ENCODE measurements around the gene CTF1. TPM values are rescaled to one million over a fixed set of nuclear protein-coding genes. Genes with fewer than 3 reads are reported as not detected.

CTF1 gene, protein sequence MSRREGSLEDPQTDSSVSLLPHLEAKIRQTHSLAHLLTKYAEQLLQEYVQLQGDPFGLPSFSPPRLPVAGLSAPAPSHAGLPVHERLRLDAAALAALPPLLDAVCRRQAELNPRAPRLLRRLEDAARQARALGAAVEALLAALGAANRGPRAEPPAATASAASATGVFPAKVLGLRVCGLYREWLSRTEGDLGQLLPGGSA
- 2.5 and 4.7 TPM in 2 replicates for total RNA-seq

DNA sequence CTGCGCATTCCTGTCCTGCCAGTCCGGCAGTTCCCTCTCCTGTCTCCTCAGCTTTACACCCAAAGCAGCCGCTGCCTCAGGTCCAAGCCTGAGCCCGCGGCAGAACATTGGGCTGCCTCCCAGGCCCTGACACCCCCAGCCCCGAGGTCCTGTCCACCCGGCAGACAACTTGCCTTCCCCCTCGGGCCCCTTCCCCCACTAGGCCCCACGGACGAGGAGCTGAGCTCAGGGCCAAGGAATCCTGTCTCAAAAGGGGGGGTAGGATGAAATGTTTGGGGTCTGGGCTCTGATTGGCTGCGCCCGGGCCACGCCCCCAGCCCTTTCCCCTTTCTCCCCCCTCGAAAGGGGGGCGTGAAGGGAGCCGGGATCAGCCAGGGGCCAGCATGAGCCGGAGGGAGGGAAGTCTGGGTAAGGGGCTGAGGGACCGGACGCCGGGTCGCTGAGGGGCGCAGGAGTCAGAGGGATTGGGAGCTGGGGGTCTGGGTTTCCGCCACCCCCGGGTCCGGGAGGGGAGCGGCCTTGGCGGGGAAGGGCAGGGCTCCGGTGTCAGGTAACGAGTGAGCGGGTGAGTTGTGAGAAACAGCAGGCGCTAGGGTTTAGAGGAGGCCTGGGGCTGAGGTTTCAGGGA lies at the start of gene CTF1:
Gene CTF1, plus strand, starts transcription at position 354 of the 628 bp plus-strand sequence. Its CDS starts 30 bp downstream, at position 384.

DNA sequence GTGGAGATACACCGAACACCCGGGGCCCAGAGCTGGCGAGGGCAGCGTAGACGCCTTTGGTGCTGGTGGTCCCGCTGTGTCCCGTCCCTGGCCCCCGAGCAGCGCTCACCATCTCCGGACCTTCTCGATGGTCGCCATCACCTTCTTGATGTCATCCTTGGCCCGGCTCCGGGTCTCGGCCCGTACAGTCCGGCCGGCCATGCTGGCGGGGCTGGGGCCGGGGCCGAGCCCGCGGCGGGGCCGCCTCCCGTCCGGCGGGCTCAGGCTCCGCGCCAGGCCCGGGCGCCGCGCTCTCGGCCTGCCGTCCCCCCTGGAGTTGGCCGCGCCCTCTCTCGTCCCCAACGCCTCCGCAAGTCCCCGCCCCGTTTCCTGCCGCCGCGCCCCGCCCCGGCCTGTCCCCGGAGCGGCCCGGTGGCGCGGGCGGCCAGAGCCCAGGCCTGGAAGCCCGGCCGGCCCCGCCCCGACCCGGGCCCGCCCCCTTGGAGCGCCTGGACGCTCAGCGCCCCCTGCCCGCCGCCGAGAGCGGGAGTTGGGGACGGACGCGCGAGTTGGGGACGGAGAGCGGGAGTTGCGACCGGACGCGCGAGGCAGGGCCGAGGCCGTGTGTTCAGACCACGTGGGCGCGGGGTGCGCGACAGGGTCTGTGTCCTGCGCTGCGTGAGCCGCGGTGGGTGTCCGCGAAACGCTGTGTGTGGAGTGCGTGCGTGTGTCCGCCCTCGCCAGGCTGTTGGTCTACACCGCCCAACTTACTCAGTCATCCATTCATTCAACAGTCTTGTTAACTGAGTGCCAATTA lies 2.5 kb upstream of the CTF1 start, which contains the start of gene BCL7C:
Gene BCL7C, minus strand, starts transcription at position 334 of the 796 bp plus-strand sequence. Its CDS starts 133 bp downstream, at position 201.

DNA sequence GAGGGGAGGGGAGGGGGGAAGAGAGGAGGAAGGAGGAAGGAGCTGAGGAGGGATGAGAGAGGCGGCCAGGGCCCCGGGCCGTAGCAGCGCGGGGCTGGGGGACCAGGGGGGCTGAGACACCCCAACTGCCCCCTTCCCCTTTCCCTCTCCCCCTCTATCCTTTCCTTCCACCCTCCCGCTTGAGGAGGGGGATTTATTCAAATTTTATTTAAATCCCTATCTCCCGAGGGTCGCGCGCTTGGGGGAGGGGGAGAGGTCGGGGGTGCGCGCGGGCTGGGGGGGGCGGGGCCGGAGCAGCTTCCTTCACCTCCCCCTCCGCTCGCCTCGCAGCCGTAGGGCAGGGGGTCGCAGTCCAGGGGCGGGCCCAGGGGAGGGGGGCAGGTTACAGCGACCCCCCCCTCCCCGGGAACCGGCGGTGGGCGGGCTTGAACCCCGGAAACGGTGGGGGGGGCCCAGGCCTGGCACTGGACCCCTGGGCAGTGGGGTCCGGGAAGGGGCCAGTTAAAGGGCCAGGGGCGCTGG lies 27.2 kb downstream of the CTF1 start, which contains the start of gene FBXL19:
Gene FBXL19, plus strand, starts transcription at position 19 of the 522 bp plus-strand sequence. CDS start 2,183 bp downstream, outside the sequence.

DNA sequence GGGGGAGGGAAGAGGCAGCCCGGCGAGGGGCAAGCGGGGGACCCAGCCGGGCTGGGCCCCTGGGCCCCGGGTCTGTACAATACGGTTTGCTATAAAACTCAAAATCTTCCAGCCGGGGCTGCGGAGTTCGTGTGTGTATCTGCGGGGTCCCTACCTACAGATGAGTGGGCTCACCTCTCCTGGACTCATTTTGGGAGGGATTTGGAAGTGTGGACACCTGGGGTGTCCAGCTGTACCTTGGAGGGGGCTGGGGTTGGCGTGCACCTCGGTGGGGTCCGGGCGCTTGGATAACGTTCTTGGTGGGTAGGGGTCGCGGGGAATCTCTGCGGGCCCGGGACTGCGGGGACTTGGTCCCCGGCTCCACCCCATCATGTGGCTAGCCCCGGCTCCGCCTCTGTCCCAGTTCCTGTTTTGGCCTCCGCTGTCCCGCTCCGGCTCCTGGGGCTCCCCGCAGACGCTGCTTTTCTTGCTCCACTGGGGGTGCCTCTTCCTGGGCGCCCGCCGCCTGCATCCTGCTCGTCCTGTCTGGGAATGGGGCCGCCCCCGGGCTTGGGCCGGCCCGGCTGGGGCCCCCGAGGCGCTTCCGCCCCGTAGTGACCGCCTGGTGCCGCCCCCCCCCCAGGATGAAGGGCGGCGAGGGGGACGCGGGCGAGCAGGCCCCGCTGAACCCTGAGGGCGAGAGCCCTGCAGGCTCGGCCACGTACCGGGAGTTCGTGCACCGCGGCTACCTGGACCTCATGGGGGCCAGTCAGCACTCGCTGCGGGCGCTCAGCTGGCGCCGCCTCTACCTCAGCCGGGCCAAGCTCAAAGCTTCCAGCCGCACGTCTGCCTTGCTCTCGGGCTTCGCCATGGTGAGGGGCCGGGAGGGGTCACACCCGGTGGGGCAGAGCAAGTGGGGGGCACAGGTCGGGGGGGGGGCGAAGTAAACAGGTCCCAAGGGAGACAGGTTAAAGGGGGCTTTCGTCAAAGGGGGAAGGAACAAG lies 52.5 kb downstream of the CTF1 start, which contains the start of gene ORAI3:
Gene ORAI3, plus strand, starts transcription at position 402 of the 983 bp plus-strand sequence. Its CDS starts 222 bp downstream, at position 624.

Other genes with a start within 250 kb of the CTF1 start
- gene PRR14, start 245.7 kb upstream of the CTF1 start, total RNA-seq = 21.4 and 23.5 TPM in 2 replicates
- 19.3 TPM in 2 replicates for gene FBRS, start 238.2 kb upstream of the CTF1 start, total RNA-seq
- gene SRCAP, start 197.4 kb upstream of the CTF1 start, total RNA-seq = 6.2 and 12.4 TPM in 2 replicates
- gene PHKG2, start 148.2 kb upstream of the CTF1 start, total RNA-seq = 29.4 and 32.3 TPM in 2 replicates
- gene CFAP119, start 134.6 kb upstream of the CTF1 start, total RNA-seq = 2.7 and 6.2 TPM in 2 replicates
- 60.7 and 88.3 TPM in 2 replicates for gene RNF40, start 134.3 kb upstream of the CTF1 start, total RNA-seq
- 12.5 and 14.1 TPM in 2 replicates for gene ZNF629, start 109.4 kb upstream of the CTF1 start, total RNA-seq
- gene BCL7C, start 2.5 kb upstream of the CTF1 start, total RNA-seq = 79.2 and 85.0 TPM in 2 replicates
- gene FBXL19, start 27.0 kb downstream of the CTF1 start, total RNA-seq = 16.0 and 19.6 TPM in 2 replicates
- 36.0 and 37.8 TPM in 2 replicates for gene ORAI3, start 52.5 kb downstream of the CTF1 start, total RNA-seq
- 3.7 and 3.9 TPM in 2 replicates for gene SETD1A, start 61.1 kb downstream of the CTF1 start, total RNA-seq
- 20.4 and 20.7 TPM in 2 replicates for gene HSD3B7, start 88.6 kb downstream of the CTF1 start, total RNA-seq
- 0.50 and 1.2 TPM in 2 replicates for gene STX1B, start 114.0 kb downstream of the CTF1 start, total RNA-seq
- 17.5 and 19.3 TPM in 2 replicates for gene STX4, start 136.9 kb downstream of the CTF1 start, total RNA-seq
- gene ZNF668, start 177.6 kb downstream of the CTF1 start, total RNA-seq = 11.9 and 13.1 TPM in 2 replicates
- gene ZNF646, start 177.8 kb downstream of the CTF1 start, total RNA-seq = 12.4 and 12.9 TPM in 2 replicates
- 2.1 and 2.5 TPM in 2 replicates for gene PRSS53, start 192.3 kb downstream of the CTF1 start, total RNA-seq
- 171 and 200 TPM in 2 replicates for gene VKORC1, start 198.2 kb downstream of the CTF1 start, total RNA-seq
- gene BCKDK, start 211.8 kb downstream of the CTF1 start, total RNA-seq = 63.5 and 66.2 TPM in 2 replicates
- gene KAT8, start 221.1 kb downstream of the CTF1 start, total RNA-seq = 40.9 and 41.2 TPM in 2 replicates
- gene PRSS8, start 239.1 kb downstream of the CTF1 start, total RNA-seq = 0.30 and 1.0 TPM in 2 replicates

Measured in bronchus fibroblast of lung (primary cell).